ENCODE data around the gene SMPX. TPM values are rescaled to one million over a fixed set of nuclear protein-coding genes. Genes with fewer than 3 reads are reported as not detected.

Gene SMPX
- total and polyA plus RNA-seq, 8 donors = 0.09 to 0.28 TPM; not detected in 6

GRCh38 chrX:21745756-21746155, 12.2 kb downstream of the SMPX start:
- Histone ChIP-seq H3K4me3 (no peak overlapping the region), H3K27me3 (peaks cover 0 to 20% (median 5%) of the 10 kb centered on the region in 4 donors), H3K4me1 (no peaks in the 10 kb centered on the region), H3K9me3 (no peaks in the 10 kb centered on the region), H3K36me3 (no peaks in the 10 kb centered on the region), H3K27ac (no peak overlapping the region)
- DNase-seq (peak in 4 of 6 donors; percentile 3 to 62 (median 36)), FAIRE-seq (peak; percentile 80), ATAC-seq (peak in 2 of 4 donors; percentile 58 to 70)
- peak; percentile 29 to 42 (median 37) for TF ChIP-seq CTCF (IDR thresholded peaks at IDR 0.05)
- intact Hi-C loops (cut with DNase I) = loop anchor here in 1 of 3 donors (10.0 kb wide), 1 partner anchor 1221 kb away; no protein-coding TSS in a partner anchor
- 19 to 28% methylated on average over 4 of the region's 4 CpGs for WGBS, 2 donors

GRCh38 chrX:21744721-21745120, 13.2 kb downstream of the SMPX start:
- DNase-seq = no peak
- Histone ChIP-seq H3K27me3 (peaks cover 0 to 16% (median 5%) of the 10 kb centered on the region in 4 donors), H3K27ac (no peak overlapping the region), H3K4me1 (no peaks in the 10 kb centered on the region), H3K36me3 (no peaks in the 10 kb centered on the region), H3K9me3 (no peaks in the 10 kb centered on the region), H3K4me3 (no peak overlapping the region)
- intact Hi-C loops (cut with DNase I) = loop anchor here in 1 of 3 donors (10.0 kb wide), 1 partner anchor 1220 kb away; no protein-coding TSS in a partner anchor
- FAIRE-seq = no peak
- TF ChIP-seq CTCF (IDR thresholded peaks at IDR 0.05) = no peak
- no peak for ATAC-seq
- WGBS, 2 donors = 19 to 30% methylated on average over 1 of the region's 1 CpG

- Histone ChIP-seq H3K4me3 (no peak overlapping the region), H3K27ac (no peak overlapping the region), H3K36me3 (no peaks in the 10 kb centered on the region), H3K4me1 (no peaks in the 10 kb centered on the region), H3K9me3 (no peaks in the 10 kb centered on the region), H3K27me3 (peaks cover 0 to 16% (median 5%) of the 10 kb centered on the region in 4 donors)
- TF ChIP-seq CTCF (IDR thresholded peaks at IDR 0.05) = no peak
- DNase-seq (no peak), FAIRE-seq (no peak), ATAC-seq (no peak)
- intact Hi-C loops (cut with DNase I) = loop anchor here in 1 of 3 donors (10.0 kb wide), 1 partner anchor 1219 kb away; no protein-coding TSS in a partner anchor
- WGBS, 2 donors = 66 to 83% methylated on average over 3 of the region's 3 CpGs
Observed at GRCh38 chrX:21744060-21744459, 13.9 kb downstream of the SMPX start.

GRCh38 chrX:21741869-21742701, 15.8 kb downstream of the SMPX start:
- H3K4me3 ChIP-seq = no peak overlapping the region
- H3K9me3 ChIP-seq = no peaks in the 10 kb centered on the region
- no peak overlapping the region for H3K27ac ChIP-seq
- intact Hi-C loops (cut with DNase I) = loop anchor here in 1 of 3 donors (10.0 kb wide), 1 partner anchor 1217 kb away; no protein-coding TSS in a partner anchor
- no peak for DNase-seq
- ATAC-seq = no peak
- H3K36me3 ChIP-seq = no peaks in the 10 kb centered on the region
- no peaks in the 10 kb centered on the region for H3K4me1 ChIP-seq
- 54 to 66% methylated on average over 6 of the region's 6 CpGs for WGBS, 2 donors
- TF ChIP-seq CTCF (IDR thresholded peaks at IDR 0.05) = no peak
- no peak for FAIRE-seq
- H3K27me3 ChIP-seq = peaks cover 0 to 10% (median 5%) of the 10 kb centered on the region in 4 donors

GRCh38 chrX:21741364-21741763, 16.6 kb downstream of the SMPX start:
- Histone ChIP-seq H3K27ac (no peak overlapping the region), H3K27me3 (peaks cover 0 to 10% (median 4%) of the 10 kb centered on the region in 4 donors), H3K36me3 (no peaks in the 10 kb centered on the region), H3K4me3 (no peak overlapping the region), H3K4me1 (no peaks in the 10 kb centered on the region), H3K9me3 (no peaks in the 10 kb centered on the region)
- no peak for FAIRE-seq
- no peak for TF ChIP-seq CTCF (IDR thresholded peaks at IDR 0.05)
- no peak for DNase-seq
- ATAC-seq = no peak
- intact Hi-C loops (cut with DNase I) = loop anchor here in 1 of 3 donors (10.0 kb wide), 1 partner anchor 1217 kb away; no protein-coding TSS in a partner anchor

Measured in pancreas (tissue), 10 donors.